ENCODE results near the gene CD320.
A peak's percentile ranks its signal among the peaks of the same experiment; 100 is the strongest.
"Not testable (repeated sequence)": the region's sequence is repeated elsewhere in the genome, so short reads cannot be mapped to it uniquely, and the experiment has no call there.

The CD320 gene

DNA sequence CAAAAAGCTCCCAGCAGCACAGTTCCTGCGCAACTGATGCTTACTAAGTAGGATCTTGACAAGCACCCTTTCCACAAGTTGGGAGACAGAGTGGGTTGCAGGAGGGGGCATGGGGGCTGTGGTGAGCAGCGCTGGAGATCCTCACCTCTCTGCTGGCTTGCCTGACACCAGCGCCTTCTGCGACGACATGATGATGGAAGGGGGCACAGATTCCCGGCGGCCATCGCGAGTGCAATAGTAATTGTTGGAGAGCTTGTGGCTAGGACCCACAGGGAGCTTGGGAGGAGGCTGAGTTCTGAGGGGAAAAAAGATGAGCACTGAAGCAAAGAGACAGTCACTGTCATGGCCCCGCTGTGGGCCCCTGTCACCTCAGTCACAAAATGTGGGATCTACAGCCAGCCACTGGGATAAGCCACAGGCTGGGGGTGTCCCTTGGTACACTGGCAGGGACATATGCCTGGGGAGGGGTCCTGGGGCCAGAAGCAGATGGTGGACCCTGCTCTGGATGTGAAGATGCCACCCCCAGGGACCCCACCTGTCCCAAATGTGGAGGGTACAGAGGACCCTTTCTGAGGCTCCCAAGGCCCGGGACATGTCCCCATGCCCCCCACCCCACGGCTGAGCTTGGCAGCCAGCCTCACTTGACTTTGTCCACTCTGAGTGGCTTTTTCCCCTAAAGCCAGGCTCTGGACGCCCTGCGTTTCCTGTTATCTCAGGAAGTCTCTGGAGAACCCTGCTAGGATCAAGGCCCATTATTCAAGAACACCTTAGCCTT, 8.4 kb upstream of the CD320 start:
- peaks cover 44% of the 10 kb centered on the region for H3K36me3 ChIP-seq (ENCODE audit: control insufficient read depth, insufficient read depth, low read length, severe bottlenecking)
- DNase-seq (ENCODE audit: low read depth) = no peak
- H3K27me3 ChIP-seq (replicated peaks; ENCODE audit: control insufficient read depth, insufficient read depth, low read length) = no peaks in the 10 kb centered on the region
- H3K4me1 ChIP-seq (ENCODE audit: control insufficient read depth, insufficient read depth, low read length) = peaks cover 12% of the 10 kb centered on the region
- no peak overlapping the region for H3K4me3 ChIP-seq (ENCODE audit: low read length)
- H3K9ac ChIP-seq (ENCODE audit: low read length) = no peak overlapping the region
- H3K9me3 ChIP-seq (ENCODE audit: control insufficient read depth, low read length) = no peaks in the 10 kb centered on the region

DNA sequence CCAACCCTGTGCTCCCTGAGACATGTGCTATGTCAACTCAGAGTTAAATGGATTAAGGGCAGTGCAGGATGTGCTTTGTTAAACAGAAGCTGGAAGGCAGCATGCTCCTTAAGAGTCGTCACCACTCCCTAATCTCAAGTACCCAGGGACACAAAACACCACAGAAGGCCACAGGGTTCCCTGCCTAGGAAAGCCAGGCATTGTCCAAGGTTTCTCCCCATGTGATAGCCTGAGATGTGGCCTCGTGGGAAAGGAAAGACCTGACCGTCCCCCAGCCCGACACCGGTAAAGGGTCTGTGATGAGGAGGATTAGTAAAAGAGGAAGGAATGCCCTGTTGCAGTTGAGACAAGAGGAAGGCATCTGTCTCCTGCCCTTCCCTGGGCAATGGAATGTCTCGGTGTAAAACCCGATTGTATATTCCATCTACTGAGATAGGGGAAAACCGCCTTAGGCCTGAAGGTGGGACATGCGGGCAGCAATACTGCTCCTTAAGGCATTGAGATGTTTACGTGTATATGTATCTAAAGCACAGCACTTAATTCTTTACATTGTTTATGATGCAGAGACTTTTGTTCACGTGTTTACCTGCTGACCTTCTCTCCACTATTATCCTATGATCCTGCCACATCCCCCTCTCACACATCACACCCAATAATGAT, 7.0 kb upstream of the CD320 start:
- not testable (repeated sequence) for H3K9me3 ChIP-seq (ENCODE audit: control insufficient read depth, low read length); H3K4me3 ChIP-seq (ENCODE audit: low read length); H3K4me1 ChIP-seq (ENCODE audit: control insufficient read depth, insufficient read depth, low read length); H3K27me3 ChIP-seq (replicated peaks; ENCODE audit: control insufficient read depth, insufficient read depth, low read length); H3K9ac ChIP-seq (ENCODE audit: low read length); DNase-seq (ENCODE audit: low read depth)
- H3K36me3 ChIP-seq (ENCODE audit: control insufficient read depth, insufficient read depth, low read length, severe bottlenecking) = peaks cover 53% of the 10 kb centered on the region

- Histone ChIP-seq H3K36me3 (ENCODE audit: control insufficient read depth, insufficient read depth, low read length, severe bottlenecking) (peaks cover 58% of the 10 kb centered on the region), H3K9ac (ENCODE audit: low read length) (no peak overlapping the region), H3K9me3 (ENCODE audit: control insufficient read depth, low read length) (no peaks in the 10 kb centered on the region), H3K27me3 (replicated peaks; ENCODE audit: control insufficient read depth, insufficient read depth, low read length) (no peaks in the 10 kb centered on the region), H3K4me1 (ENCODE audit: control insufficient read depth, insufficient read depth, low read length) (peaks cover 13% of the 10 kb centered on the region), H3K4me3 (ENCODE audit: low read length) (no peak overlapping the region)
- DNase-seq (ENCODE audit: low read depth) = no peak
These were observed 3.5 kb upstream of the CD320 start for GRCh38 chr19:8311461-8312260.

DNA sequence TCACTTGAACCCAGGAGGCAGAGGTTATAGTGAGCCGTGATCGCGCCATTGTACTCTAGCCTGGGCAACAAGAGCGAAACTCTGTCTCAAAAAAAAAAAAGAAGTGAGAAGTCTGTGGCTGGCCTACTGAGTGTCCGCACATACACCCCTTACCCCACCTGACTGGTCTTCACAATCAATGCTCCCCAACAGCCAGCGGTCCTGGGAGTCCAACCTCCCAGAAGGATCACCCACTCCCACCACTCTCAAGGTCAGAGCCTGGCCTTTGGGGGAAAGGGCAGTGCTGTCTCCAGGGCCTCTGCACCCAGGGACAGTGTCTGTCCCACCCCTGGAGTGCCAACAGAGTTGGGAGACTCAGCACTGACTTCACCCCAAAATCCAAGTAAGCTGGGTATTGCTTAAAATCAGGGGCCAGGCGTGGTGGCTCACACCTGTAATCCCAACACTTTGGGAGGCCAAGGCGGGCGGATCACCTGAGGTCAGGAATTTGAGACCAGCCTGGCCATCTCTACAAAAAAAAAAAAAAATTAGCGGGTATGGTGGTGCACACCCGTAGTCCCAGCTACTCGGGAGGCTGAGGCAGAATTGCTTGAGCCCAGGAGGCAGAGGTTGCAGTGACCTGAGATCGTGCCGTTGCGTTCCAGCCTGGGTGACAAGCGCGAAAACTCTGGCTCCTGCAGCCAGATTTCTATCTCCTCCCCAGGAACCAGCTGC, 2.3 kb upstream of the CD320 start:
- Histone ChIP-seq H3K9me3 (ENCODE audit: control insufficient read depth, low read length) (no peaks in the 10 kb centered on the region), H3K4me3 (ENCODE audit: low read length) (no peak overlapping the region), H3K36me3 (ENCODE audit: control insufficient read depth, insufficient read depth, low read length, severe bottlenecking) (peaks cover 50% of the 10 kb centered on the region), H3K9ac (ENCODE audit: low read length) (no peak overlapping the region), H3K27me3 (replicated peaks; ENCODE audit: control insufficient read depth, insufficient read depth, low read length) (no peaks in the 10 kb centered on the region), H3K4me1 (ENCODE audit: control insufficient read depth, insufficient read depth, low read length) (peaks cover 13% of the 10 kb centered on the region)
- no peak for DNase-seq (ENCODE audit: low read depth)

DNA sequence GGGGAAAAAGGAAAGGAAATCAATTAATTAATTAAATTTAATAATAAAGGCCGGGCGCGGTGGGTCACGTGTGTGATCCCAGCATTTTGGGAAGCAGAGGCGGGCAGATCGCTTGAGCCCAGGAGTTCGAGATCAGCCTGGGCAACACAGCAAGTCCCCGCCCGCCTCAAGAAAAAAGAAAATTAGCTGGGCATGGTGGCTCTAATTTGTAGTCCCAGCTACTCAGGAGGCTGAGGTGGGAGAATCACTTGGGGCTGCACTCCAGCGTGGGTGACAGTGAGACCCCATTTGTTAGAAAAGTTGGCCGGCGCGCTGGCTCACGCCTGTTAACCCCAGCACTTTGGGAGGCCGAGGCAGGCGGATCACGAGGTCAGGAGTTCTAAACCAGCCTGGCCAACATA, 733 bp upstream of the CD320 start:
- H3K4me1 ChIP-seq (ENCODE audit: control insufficient read depth, insufficient read depth, low read length) = peaks cover 13% of the 10 kb centered on the region
- peak overlapping the region; percentile 59 for H3K9ac ChIP-seq (ENCODE audit: low read length)
- peak overlapping the region; percentile 80 for H3K4me3 ChIP-seq (ENCODE audit: low read length)
- no peaks in the 10 kb centered on the region for H3K9me3 ChIP-seq (ENCODE audit: control insufficient read depth, low read length)
- no peaks in the 10 kb centered on the region for H3K27me3 ChIP-seq (replicated peaks; ENCODE audit: control insufficient read depth, insufficient read depth, low read length)
- H3K36me3 ChIP-seq (ENCODE audit: control insufficient read depth, insufficient read depth, low read length, severe bottlenecking) = peaks cover 35% of the 10 kb centered on the region
- DNase-seq (ENCODE audit: low read depth) = no peak

DNA sequence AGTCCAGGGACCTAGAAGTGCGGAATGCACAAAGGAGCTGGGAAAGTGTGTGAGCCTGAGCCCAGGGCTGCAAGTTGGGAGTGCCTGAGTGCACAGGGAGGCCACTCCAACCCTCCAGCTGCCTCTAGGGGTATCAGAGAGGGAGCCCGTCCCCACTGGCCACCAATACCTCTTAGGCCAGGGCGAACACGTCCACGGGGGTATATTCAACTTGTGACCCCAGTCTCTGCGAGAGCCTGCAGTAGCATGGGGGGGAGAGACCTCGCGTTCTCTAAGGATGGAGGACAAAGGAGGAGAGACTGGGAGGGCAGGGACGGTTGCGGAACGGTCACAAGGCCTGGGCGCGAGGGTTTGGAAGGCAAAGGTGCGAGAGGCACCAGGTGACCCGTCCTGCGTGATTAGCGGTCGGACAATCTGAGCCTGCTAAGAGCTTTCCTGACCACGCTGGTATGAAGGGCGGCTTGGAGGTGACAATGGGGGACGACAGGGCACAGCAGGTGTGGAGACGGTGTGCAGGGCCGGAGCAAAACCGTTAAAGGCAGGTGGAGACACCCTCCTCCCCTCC, 676 bp downstream of the CD320 start:
- DNase-seq (ENCODE audit: low read depth) = no peak
- H3K9me3 ChIP-seq (ENCODE audit: control insufficient read depth, low read length) = no peaks in the 10 kb centered on the region
- no peaks in the 10 kb centered on the region for H3K27me3 ChIP-seq (replicated peaks; ENCODE audit: control insufficient read depth, insufficient read depth, low read length)
- peaks cover 27% of the 10 kb centered on the region for H3K36me3 ChIP-seq (ENCODE audit: control insufficient read depth, insufficient read depth, low read length, severe bottlenecking)
- H3K4me1 ChIP-seq (ENCODE audit: control insufficient read depth, insufficient read depth, low read length) = peaks cover 16% of the 10 kb centered on the region
- H3K4me3 ChIP-seq (ENCODE audit: low read length) = peak overlapping the region; percentile 80
- H3K9ac ChIP-seq (ENCODE audit: low read length) = peak overlapping the region; percentile 59

- H3K36me3 ChIP-seq (ENCODE audit: control insufficient read depth, insufficient read depth, low read length, severe bottlenecking) = peaks cover 17% of the 10 kb centered on the region
- H3K27me3 ChIP-seq (replicated peaks; ENCODE audit: control insufficient read depth, insufficient read depth, low read length) = no peaks in the 10 kb centered on the region
- H3K9me3 ChIP-seq (ENCODE audit: control insufficient read depth, low read length) = no peaks in the 10 kb centered on the region
- peaks cover 20% of the 10 kb centered on the region for H3K4me1 ChIP-seq (ENCODE audit: control insufficient read depth, insufficient read depth, low read length)
- DNase-seq (ENCODE audit: low read depth) = no peak
- no peak overlapping the region for H3K9ac ChIP-seq (ENCODE audit: low read length)
- H3K4me3 ChIP-seq (ENCODE audit: low read length) = no peak overlapping the region
These were observed 1.7 kb downstream of the CD320 start for GRCh38 chr19:8306235-8307054.

GRCh38 chr19:8305798-8306197, 2.4 kb downstream of the CD320 start:
- Histone ChIP-seq H3K27me3 (replicated peaks; ENCODE audit: control insufficient read depth, insufficient read depth, low read length) (no peaks in the 10 kb centered on the region), H3K9me3 (ENCODE audit: control insufficient read depth, low read length) (no peaks in the 10 kb centered on the region), H3K4me1 (ENCODE audit: control insufficient read depth, insufficient read depth, low read length) (peaks cover 20% of the 10 kb centered on the region), H3K4me3 (ENCODE audit: low read length) (no peak overlapping the region), H3K36me3 (ENCODE audit: control insufficient read depth, insufficient read depth, low read length, severe bottlenecking) (peaks cover 11% of the 10 kb centered on the region), H3K9ac (ENCODE audit: low read length) (no peak overlapping the region)
- DNase-seq (ENCODE audit: low read depth) = no peak

DNA sequence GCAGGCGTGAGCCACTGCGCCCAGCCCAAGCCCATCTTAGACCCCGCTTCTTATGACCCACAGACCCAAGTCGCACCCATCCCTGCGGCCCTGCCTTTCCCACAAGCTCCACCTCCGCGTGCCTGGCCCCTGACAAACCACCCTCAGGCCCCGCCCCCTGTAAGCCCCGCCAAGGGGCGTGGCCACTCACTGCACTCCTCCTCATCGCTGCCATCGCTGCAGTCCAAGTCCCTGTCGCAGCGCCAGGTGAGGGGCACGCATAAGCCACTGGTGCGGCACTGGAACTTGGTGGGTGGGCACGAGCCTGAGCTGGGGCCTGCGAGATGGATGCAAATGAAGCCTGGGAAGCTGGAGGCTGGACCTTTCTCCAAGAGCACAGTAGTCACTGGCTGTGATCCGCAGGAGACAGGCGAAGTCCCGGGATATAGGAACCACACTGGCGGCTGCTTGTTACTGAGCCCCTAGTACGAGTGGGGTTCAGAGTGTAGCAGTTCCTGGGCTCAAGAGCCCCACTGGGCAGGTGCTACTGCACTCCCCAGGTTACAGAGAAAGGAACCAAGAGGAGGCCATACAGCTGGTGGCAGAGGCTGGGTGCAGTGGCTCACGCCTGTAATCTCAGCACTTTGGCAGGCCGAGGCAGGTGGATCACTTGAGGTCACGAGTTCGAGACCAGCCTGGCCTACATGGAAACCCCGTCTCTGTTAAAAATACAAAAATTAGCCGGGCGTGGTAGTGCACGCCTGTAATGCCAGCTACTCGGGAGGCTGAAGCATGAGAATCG, 3.1 kb downstream of the CD320 start:
- no peak overlapping the region for H3K4me3 ChIP-seq (ENCODE audit: low read length)
- no peaks in the 10 kb centered on the region for H3K27me3 ChIP-seq (replicated peaks; ENCODE audit: control insufficient read depth, insufficient read depth, low read length)
- no peak for DNase-seq (ENCODE audit: low read depth)
- peaks cover 9% of the 10 kb centered on the region for H3K36me3 ChIP-seq (ENCODE audit: control insufficient read depth, insufficient read depth, low read length, severe bottlenecking)
- peaks cover 20% of the 10 kb centered on the region for H3K4me1 ChIP-seq (ENCODE audit: control insufficient read depth, insufficient read depth, low read length)
- no peak overlapping the region for H3K9ac ChIP-seq (ENCODE audit: low read length)
- H3K9me3 ChIP-seq (ENCODE audit: control insufficient read depth, low read length) = no peaks in the 10 kb centered on the region

DNA sequence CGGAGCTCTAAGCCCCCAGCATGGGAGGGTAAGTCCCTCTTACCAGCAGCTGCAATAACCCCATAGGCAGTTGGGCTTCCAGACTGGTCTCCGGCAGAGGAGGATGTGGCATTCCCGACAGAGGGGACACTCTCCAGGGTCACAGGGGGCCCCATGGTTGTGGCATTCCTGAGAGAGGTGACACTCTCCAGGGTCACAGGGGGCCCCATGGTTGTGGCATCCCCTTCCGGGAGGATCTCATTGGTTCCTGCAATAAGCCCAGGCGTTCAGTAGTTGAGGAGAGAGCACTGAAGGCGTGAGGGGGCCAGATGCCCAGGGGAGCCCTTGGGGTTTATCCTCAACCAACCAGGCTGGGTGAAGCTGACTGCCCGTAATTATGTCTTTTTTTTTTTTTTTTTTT, 5.4 kb downstream of the CD320 start:
- no peaks in the 10 kb centered on the region for H3K9me3 ChIP-seq (ENCODE audit: control insufficient read depth, low read length)
- no peak overlapping the region for H3K9ac ChIP-seq (ENCODE audit: low read length)
- H3K27me3 ChIP-seq (replicated peaks; ENCODE audit: control insufficient read depth, insufficient read depth, low read length) = no peaks in the 10 kb centered on the region
- no peak overlapping the region for H3K4me3 ChIP-seq (ENCODE audit: low read length)
- H3K36me3 ChIP-seq (ENCODE audit: control insufficient read depth, insufficient read depth, low read length, severe bottlenecking) = no peaks in the 10 kb centered on the region
- peaks cover 13% of the 10 kb centered on the region for H3K4me1 ChIP-seq (ENCODE audit: control insufficient read depth, insufficient read depth, low read length)
- no peak for DNase-seq (ENCODE audit: low read depth)
